ENCODE measurements around the gene FBXL13. TPM values are rescaled to one million over a fixed set of nuclear protein-coding genes. Genes with fewer than 3 reads are reported as not detected.
"Not testable (repeated sequence)": the region's sequence is repeated elsewhere in the genome, so short reads cannot be mapped to it uniquely, and the experiment has no call there.

Gene FBXL13
- total RNA-seq, 2 donors from 2014 or later = 1.6 to 1.7 TPM

DNA sequence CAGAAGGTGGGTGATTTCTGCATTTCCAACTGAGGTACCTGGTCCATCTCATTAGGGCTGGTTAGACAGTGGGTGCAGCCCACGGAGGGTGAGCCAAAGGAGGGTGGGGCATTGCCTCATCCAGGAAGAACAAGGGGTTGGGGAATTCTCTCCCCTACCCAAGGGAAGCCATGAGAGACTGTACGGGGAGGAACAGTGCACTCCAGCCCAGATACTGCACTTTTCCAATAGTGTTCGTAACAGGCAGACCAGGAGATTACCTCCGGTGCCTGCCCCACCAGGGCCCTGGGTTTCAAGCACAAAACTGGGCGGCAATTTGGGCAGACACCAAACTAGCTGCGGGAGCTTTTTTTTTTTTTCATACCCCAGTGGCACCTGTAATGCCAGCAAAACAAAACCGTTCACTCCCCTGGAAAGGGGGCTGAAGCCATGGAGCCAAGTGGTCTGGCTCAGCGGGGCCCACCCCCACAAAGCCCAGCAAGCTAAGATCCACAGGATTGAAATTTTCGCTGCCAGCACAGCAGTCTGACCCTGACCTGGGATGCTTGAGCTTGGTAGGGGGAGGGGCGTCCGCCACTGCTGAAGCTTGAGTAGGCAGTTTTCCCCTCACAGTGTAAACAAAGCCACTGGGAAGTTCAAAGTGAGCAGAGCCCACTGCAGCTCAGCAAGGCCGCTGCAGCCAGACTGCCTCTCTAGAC is 31.6 kb upstream of the FBXL13 start:
- H3K27ac ChIP-seq = no peak overlapping the region
- H3K27me3 ChIP-seq = no peaks in the 10 kb centered on the region
- no peaks in the 10 kb centered on the region for H3K4me1 ChIP-seq
- DNase-seq (ENCODE audit: low spot score) = no peak
- TF ChIP-seq, protein P1, sequence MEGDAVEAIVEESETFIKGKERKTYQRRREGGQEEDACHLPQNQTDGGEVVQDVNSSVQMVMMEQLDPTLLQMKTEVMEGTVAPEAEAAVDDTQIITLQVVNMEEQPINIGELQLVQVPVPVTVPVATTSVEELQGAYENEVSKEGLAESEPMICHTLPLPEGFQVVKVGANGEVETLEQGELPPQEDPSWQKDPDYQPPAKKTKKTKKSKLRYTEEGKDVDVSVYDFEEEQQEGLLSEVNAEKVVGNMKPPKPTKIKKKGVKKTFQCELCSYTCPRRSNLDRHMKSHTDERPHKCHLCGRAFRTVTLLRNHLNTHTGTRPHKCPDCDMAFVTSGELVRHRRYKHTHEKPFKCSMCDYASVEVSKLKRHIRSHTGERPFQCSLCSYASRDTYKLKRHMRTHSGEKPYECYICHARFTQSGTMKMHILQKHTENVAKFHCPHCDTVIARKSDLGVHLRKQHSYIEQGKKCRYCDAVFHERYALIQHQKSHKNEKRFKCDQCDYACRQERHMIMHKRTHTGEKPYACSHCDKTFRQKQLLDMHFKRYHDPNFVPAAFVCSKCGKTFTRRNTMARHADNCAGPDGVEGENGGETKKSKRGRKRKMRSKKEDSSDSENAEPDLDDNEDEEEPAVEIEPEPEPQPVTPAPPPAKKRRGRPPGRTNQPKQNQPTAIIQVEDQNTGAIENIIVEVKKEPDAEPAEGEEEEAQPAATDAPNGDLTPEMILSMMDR (IDR thresholded peaks at IDR 0.05) = no peak
- H3K4me3 ChIP-seq = no peak overlapping the region
- H3K36me3 ChIP-seq = peaks cover 13% of the 10 kb centered on the region
- H3K9me3 ChIP-seq = no peaks in the 10 kb centered on the region

DNA sequence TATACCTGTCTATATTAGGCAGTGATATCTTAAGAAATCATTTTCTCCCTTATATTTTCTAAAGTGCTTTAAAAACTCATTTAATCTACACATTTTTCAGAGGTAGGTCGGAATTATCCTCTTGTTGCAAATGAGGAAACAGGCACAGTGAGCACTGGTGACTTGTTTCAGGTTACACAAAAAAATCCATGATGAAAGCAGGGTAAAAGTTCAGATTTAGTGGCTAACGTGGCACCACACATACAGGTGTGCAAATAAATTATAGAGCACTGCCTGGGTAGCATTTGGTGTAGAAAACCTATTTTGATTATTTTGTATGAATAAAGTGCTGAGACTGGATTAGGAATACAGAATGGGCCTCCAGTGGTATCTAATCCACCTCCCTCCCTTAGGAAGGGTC is 26.9 kb upstream of the FBXL13 start:
- DNase-seq (ENCODE audit: low spot score) = no peak
- Histone ChIP-seq H3K9me3 (no peaks in the 10 kb centered on the region), H3K27ac (no peak overlapping the region), H3K36me3 (peaks cover 24% of the 10 kb centered on the region), H3K27me3 (no peaks in the 10 kb centered on the region), H3K4me3 (no peak overlapping the region), H3K4me1 (no peaks in the 10 kb centered on the region)
- TF ChIP-seq, protein P1 (IDR thresholded peaks at IDR 0.05) = no peak

DNA sequence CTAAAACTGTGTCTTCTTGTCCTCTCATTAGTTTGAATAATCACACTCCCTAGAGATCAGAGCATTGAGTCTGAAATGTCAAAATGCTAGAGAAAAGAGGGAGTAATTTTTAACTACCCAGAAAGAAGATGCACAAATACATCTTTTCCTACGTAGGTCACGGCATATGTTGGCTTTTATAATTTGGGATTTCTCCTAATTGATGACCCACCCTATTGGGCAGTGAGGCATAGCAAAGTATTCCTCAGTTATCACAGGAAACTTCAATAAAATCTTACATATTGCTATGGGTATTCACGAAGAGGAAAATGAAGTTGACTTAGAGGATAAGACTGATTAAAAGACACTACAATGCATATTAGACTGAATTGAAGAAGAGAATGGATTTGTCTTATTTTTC is 25.8 kb upstream of the FBXL13 start:
- Histone ChIP-seq H3K27ac (no peak overlapping the region), H3K36me3 (peaks cover 29% of the 10 kb centered on the region), H3K9me3 (no peaks in the 10 kb centered on the region), H3K27me3 (no peaks in the 10 kb centered on the region), H3K4me1 (no peaks in the 10 kb centered on the region), H3K4me3 (no peak overlapping the region)
- no peak for DNase-seq (ENCODE audit: low spot score)
- TF ChIP-seq, protein P1 (IDR thresholded peaks at IDR 0.05) = no peak

DNA sequence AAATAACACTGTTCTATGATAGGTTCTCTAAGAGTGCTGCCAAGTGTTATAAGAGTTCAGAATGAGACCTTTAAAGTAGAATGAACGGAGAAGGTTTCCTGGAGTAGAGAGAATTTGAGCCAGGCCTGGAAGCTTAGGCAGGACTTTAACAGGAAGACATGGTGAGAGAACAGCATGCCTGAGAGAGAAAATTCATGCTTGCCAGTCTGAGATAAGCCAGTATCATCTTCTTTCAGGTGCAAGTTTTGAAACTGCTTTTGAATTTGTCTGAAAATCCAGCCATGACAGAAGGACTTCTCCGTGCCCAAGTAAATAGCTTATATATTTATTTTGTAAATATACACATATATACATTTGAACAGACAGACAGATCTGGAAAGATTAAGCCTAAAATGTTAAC is 22.4 kb upstream of the FBXL13 start:
- DNase-seq (ENCODE audit: low spot score) = no peak
- Histone ChIP-seq H3K36me3 (peaks cover 19% of the 10 kb centered on the region), H3K9me3 (no peaks in the 10 kb centered on the region), H3K4me3 (no peak overlapping the region), H3K27ac (no peak overlapping the region), H3K4me1 (no peaks in the 10 kb centered on the region), H3K27me3 (no peaks in the 10 kb centered on the region)
- TF ChIP-seq, protein P1 (IDR thresholded peaks at IDR 0.05) = no peak

DNA sequence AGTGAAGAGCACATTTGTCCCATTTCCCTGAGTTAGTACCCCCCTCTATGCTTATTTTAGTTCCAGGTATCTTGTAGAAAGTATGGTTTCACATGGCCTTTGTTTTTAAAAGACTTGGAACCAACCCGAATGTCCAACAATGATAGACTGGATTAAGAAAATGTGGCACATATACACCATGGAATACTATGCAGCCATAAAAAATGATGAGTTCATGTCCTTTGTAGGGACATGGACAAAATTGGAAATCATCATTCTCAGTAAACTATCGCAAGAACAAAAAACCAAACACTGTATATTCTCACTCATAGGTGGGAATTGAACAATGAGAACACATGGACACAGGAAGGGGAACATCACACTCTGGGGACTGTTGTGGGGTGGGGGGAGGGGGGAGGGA is 21.0 kb upstream of the FBXL13 start:
- not testable (repeated sequence) for H3K4me3 ChIP-seq; H3K4me1 ChIP-seq; H3K27ac ChIP-seq; H3K9me3 ChIP-seq; H3K27me3 ChIP-seq; DNase-seq (ENCODE audit: low spot score)
- H3K36me3 ChIP-seq = peaks cover 10% of the 10 kb centered on the region

DNA sequence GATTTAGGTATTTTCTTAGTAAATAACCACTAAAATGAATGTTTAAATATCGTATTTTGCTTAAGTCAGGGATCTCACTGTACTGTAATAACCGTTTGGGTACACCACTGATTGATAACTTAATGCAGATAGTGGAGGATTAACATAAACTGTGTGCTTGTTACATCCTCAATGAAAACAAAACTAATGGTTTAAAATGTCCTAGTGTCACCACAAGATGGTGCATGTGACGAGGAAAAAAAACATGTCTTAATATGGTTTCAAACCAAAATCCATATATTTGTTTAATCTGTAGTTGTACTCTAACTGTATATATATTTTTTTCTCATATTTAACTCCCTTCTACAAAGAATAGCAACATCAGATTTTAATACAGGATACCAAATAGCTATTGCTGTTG is 19.5 kb upstream of the FBXL13 start:
- no peaks in the 10 kb centered on the region for H3K4me1 ChIP-seq
- no peak overlapping the region for H3K27ac ChIP-seq
- H3K27me3 ChIP-seq = no peaks in the 10 kb centered on the region
- H3K4me3 ChIP-seq = no peak overlapping the region
- DNase-seq (ENCODE audit: low spot score) = no peak
- H3K36me3 ChIP-seq = peaks cover 10% of the 10 kb centered on the region
- TF ChIP-seq, protein P1 (IDR thresholded peaks at IDR 0.05) = no peak
- H3K9me3 ChIP-seq = no peaks in the 10 kb centered on the region

All from right atrium auricular region (tissue), 2 donors.